ENCODE results near the gene OVOL2.
"Not testable (repeated sequence)": the region's sequence is repeated elsewhere in the genome, so short reads cannot be mapped to it uniquely, and the experiment has no call there.

OVOL2 gene

DNA sequence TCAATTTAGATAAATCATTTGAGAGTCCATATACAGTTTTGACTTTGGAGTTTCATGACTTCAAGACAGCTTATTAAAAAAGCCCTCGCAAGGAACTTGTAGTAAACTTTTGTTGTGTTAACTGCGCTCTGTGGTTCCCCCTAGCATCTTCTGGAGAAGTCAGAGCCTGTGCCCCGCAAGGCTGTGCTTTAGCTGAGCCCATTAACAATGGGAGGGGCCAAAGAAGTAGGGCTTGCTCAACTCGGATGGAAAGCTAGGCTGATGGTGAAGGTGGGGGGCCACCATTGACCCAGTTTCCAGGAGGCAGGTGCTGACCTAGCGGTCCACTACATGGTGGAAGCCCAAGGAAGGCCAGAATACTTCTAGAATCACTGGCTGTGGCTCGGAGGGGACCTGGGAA lies 29.3 kb upstream of the OVOL2 start:
- no peak overlapping the region for H2BK120ac ChIP-seq (ENCODE audit: insufficient read depth, low read length, poor library complexity)
- no peaks in the 10 kb centered on the region for H3K9me3 ChIP-seq (ENCODE audit: insufficient read depth, low read depth, low read length)
- no peak overlapping the region for H3K4me2 ChIP-seq (ENCODE audit: low read length)
- no peak for DNase-seq
- no CpG with 5 or more reads among the region's 6 CpGs for WGBS (ENCODE audit: extremely low coverage, insufficient coverage, insufficient read length)
- no peak overlapping the region for H3K27ac ChIP-seq (ENCODE audit: low read depth, low read length)
- no peak overlapping the region for H2BK5ac ChIP-seq (ENCODE audit: low read depth, low read length, poor library complexity)
- no peaks in the 10 kb centered on the region for H3K79me2 ChIP-seq (ENCODE audit: control insufficient read depth, insufficient read depth, low read length, poor library complexity)
- H3K23ac ChIP-seq (ENCODE audit: low read length): no peak overlapping the region
- H3K9ac ChIP-seq (ENCODE audit: low read length): no peak overlapping the region
- H3K4me1 ChIP-seq (ENCODE audit: control insufficient read depth in 1 of 2, insufficient read depth in 2 of 2, low read length in 2 of 2): peaks cover 2 to 5% of the 10 kb centered on the region in 2 experiments
- H2AFZ ChIP-seq (ENCODE audit: insufficient read depth, low read length, poor library complexity): no peak overlapping the region
- no peak overlapping the region for H2BK12ac ChIP-seq (ENCODE audit: low read length)
- no peaks in the 10 kb centered on the region for H3K27me3 ChIP-seq (ENCODE audit: insufficient read depth, low read length)
- no peak overlapping the region for H4K8ac ChIP-seq (ENCODE audit: low read depth, low read length)
- H3K4ac ChIP-seq (ENCODE audit: low read depth, low read length): no peak overlapping the region
- no peak overlapping the region for H3K4me3 ChIP-seq (ENCODE audit: low read depth, low read length)
- no peak overlapping the region for H4K12ac ChIP-seq (ENCODE audit: low read depth, low read length)
- H3K79me1 ChIP-seq (ENCODE audit: low read length): no peaks in the 10 kb centered on the region
- H2AK5ac ChIP-seq (ENCODE audit: low read length): peak overlapping the region; percentile 7
- H3K36me3 ChIP-seq (ENCODE audit: control insufficient read depth in 1 of 2, insufficient read depth in 2 of 2, low read length in 2 of 2): no peaks in the 10 kb centered on the region
- H3K14ac ChIP-seq (ENCODE audit: low read length): no peak overlapping the region
- no peak overlapping the region for H3K18ac ChIP-seq (ENCODE audit: low read length)
- no peak overlapping the region for H4K91ac ChIP-seq (ENCODE audit: low read depth, low read length)

DNA sequence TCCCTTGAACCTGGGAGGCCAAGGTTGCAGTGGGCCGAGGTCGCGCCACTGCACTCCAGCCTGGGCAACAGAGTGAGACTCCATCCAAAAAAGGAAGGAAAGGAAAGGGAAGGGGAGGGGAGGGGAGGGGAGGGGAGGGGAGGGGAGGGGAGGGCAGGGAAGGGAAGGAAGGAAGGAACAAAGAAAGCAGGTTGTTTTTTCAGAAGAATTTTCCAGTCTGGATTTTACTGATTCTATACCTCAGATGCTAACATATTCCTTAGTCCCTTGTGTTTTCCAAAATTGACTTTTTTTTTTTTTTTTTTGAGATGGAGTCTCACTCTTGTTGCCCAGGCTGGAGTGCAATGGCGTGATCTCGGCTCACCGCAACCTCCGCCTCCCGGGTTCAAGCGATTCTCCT lies 23.1 kb upstream of the OVOL2 start:
- H2AFZ ChIP-seq (ENCODE audit: insufficient read depth, low read length, poor library complexity); H3K27me3 ChIP-seq (ENCODE audit: insufficient read depth, low read length); H3K14ac ChIP-seq (ENCODE audit: low read length); H4K8ac ChIP-seq (ENCODE audit: low read depth, low read length); H2BK120ac ChIP-seq (ENCODE audit: insufficient read depth, low read length, poor library complexity); H3K4ac ChIP-seq (ENCODE audit: low read depth, low read length); H3K18ac ChIP-seq (ENCODE audit: low read length); H3K9me3 ChIP-seq (ENCODE audit: insufficient read depth, low read depth, low read length); H3K4me3 ChIP-seq (ENCODE audit: low read depth, low read length); H3K79me1 ChIP-seq (ENCODE audit: low read length); H2BK12ac ChIP-seq (ENCODE audit: low read length); H3K27ac ChIP-seq (ENCODE audit: low read depth, low read length); H3K4me1 ChIP-seq (ENCODE audit: control insufficient read depth in 1 of 2, insufficient read depth in 2 of 2, low read length in 2 of 2); H3K9ac ChIP-seq (ENCODE audit: low read length); H3K23ac ChIP-seq (ENCODE audit: low read length); H3K4me2 ChIP-seq (ENCODE audit: low read length); H3K36me3 ChIP-seq (ENCODE audit: control insufficient read depth in 1 of 2, insufficient read depth in 2 of 2, low read length in 2 of 2); H4K12ac ChIP-seq (ENCODE audit: low read depth, low read length); H4K91ac ChIP-seq (ENCODE audit: low read depth, low read length); H2AK5ac ChIP-seq (ENCODE audit: low read length); DNase-seq; H3K79me2 ChIP-seq (ENCODE audit: control insufficient read depth, insufficient read depth, low read length, poor library complexity); H2BK5ac ChIP-seq (ENCODE audit: low read depth, low read length, poor library complexity): not testable (repeated sequence)
- WGBS (ENCODE audit: extremely low coverage, insufficient coverage, insufficient read length): no CpG with 5 or more reads among the region's 9 CpGs

- no peak overlapping the region for H3K18ac ChIP-seq (ENCODE audit: low read length)
- no peaks in the 10 kb centered on the region for H3K9me3 ChIP-seq (ENCODE audit: insufficient read depth, low read depth, low read length)
- H2BK12ac ChIP-seq (ENCODE audit: low read length): no peak overlapping the region
- H3K4me3 ChIP-seq (ENCODE audit: low read depth, low read length): no peak overlapping the region
- no peaks in the 10 kb centered on the region for H3K4me1 ChIP-seq (ENCODE audit: control insufficient read depth in 1 of 2, insufficient read depth in 2 of 2, low read length in 2 of 2)
- no peak overlapping the region for H3K4ac ChIP-seq (ENCODE audit: low read depth, low read length)
- H3K23ac ChIP-seq (ENCODE audit: low read length): no peak overlapping the region
- H2AFZ ChIP-seq (ENCODE audit: insufficient read depth, low read length, poor library complexity): no peak overlapping the region
- H3K36me3 ChIP-seq (ENCODE audit: control insufficient read depth in 1 of 2, insufficient read depth in 2 of 2, low read length in 2 of 2): no peaks in the 10 kb centered on the region
- no peak overlapping the region for H2AK5ac ChIP-seq (ENCODE audit: low read length)
- no peak overlapping the region for H3K9ac ChIP-seq (ENCODE audit: low read length)
- no peak overlapping the region for H2BK5ac ChIP-seq (ENCODE audit: low read depth, low read length, poor library complexity)
- H3K14ac ChIP-seq (ENCODE audit: low read length): no peak overlapping the region
- no peaks in the 10 kb centered on the region for H3K79me1 ChIP-seq (ENCODE audit: low read length)
- H3K27me3 ChIP-seq (ENCODE audit: insufficient read depth, low read length): no peaks in the 10 kb centered on the region
- H2BK120ac ChIP-seq (ENCODE audit: insufficient read depth, low read length, poor library complexity): no peak overlapping the region
- no CpG with 5 or more reads among the region's 10 CpGs for WGBS (ENCODE audit: extremely low coverage, insufficient coverage, insufficient read length)
- H4K8ac ChIP-seq (ENCODE audit: low read depth, low read length): no peak overlapping the region
- H3K27ac ChIP-seq (ENCODE audit: low read depth, low read length): no peak overlapping the region
- H3K4me2 ChIP-seq (ENCODE audit: low read length): no peak overlapping the region
- no peak overlapping the region for H4K12ac ChIP-seq (ENCODE audit: low read depth, low read length)
- DNase-seq: peak in 1 of 2 donors; percentile 30
- no peak overlapping the region for H4K91ac ChIP-seq (ENCODE audit: low read depth, low read length)
- H3K79me2 ChIP-seq (ENCODE audit: control insufficient read depth, insufficient read depth, low read length, poor library complexity): no peaks in the 10 kb centered on the region
These were observed 22.1 kb upstream of the OVOL2 start for GRCh38 chr20:18079756-18080353.

DNA sequence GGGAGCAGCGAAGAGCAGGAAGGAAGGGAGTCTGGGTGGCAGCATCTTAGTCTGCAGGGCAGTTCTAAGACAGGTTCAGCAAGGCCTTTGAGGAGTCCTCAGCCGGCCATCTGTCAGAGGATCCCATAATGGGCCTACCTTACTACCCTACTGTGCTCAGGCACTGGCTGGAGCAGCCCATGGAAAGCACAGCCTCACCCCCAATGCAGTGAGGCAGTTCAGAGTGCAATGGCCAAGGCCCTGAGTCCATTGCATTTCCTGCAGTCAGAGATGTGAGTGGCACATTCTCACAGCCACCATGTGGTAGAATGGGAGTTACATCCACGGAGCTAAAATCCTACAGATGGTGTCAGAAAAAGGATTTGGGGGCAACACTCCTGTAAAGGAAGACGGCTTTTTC lies 19.4 kb upstream of the OVOL2 start:
- no peak overlapping the region for H3K18ac ChIP-seq (ENCODE audit: low read length)
- H3K36me3 ChIP-seq (ENCODE audit: control insufficient read depth in 1 of 2, insufficient read depth in 2 of 2, low read length in 2 of 2): no peaks in the 10 kb centered on the region
- peaks cover 3% of the 10 kb centered on the region for H3K9me3 ChIP-seq (ENCODE audit: insufficient read depth, low read depth, low read length)
- no peak overlapping the region for H4K91ac ChIP-seq (ENCODE audit: low read depth, low read length)
- no peak for DNase-seq
- no peak overlapping the region for H3K9ac ChIP-seq (ENCODE audit: low read length)
- H4K12ac ChIP-seq (ENCODE audit: low read depth, low read length): no peak overlapping the region
- no peaks in the 10 kb centered on the region for H3K79me2 ChIP-seq (ENCODE audit: control insufficient read depth, insufficient read depth, low read length, poor library complexity)
- no peak overlapping the region for H3K4me3 ChIP-seq (ENCODE audit: low read depth, low read length)
- H2BK5ac ChIP-seq (ENCODE audit: low read depth, low read length, poor library complexity): no peak overlapping the region
- no peak overlapping the region for H3K14ac ChIP-seq (ENCODE audit: low read length)
- no peaks in the 10 kb centered on the region for H3K27me3 ChIP-seq (ENCODE audit: insufficient read depth, low read length)
- H2AK5ac ChIP-seq (ENCODE audit: low read length): no peak overlapping the region
- no peak overlapping the region for H2BK120ac ChIP-seq (ENCODE audit: insufficient read depth, low read length, poor library complexity)
- no peak overlapping the region for H3K4ac ChIP-seq (ENCODE audit: low read depth, low read length)
- H3K23ac ChIP-seq (ENCODE audit: low read length): no peak overlapping the region
- no CpG with 5 or more reads among the region's 4 CpGs for WGBS (ENCODE audit: extremely low coverage, insufficient coverage, insufficient read length)
- H3K4me2 ChIP-seq (ENCODE audit: low read length): no peak overlapping the region
- no peak overlapping the region for H2AFZ ChIP-seq (ENCODE audit: insufficient read depth, low read length, poor library complexity)
- no peak overlapping the region for H2BK12ac ChIP-seq (ENCODE audit: low read length)
- no peaks in the 10 kb centered on the region for H3K79me1 ChIP-seq (ENCODE audit: low read length)
- H3K27ac ChIP-seq (ENCODE audit: low read depth, low read length): no peak overlapping the region
- H4K8ac ChIP-seq (ENCODE audit: low read depth, low read length): no peak overlapping the region
- H3K4me1 ChIP-seq (ENCODE audit: control insufficient read depth in 1 of 2, insufficient read depth in 2 of 2, low read length in 2 of 2): no peaks in the 10 kb centered on the region
